B cell (primary cell): ENCODE data around the gene TEKT5. TPM values are rescaled to one million over a fixed set of nuclear protein-coding genes. Genes with fewer than 3 reads are reported as not detected.
"Not testable (repeated sequence)": the region's sequence is repeated elsewhere in the genome, so short reads cannot be mapped to it uniquely, and the experiment has no call there.

Experiments
- ATAC-seq: fragments of 200-7000 bp; cut with Tn5 transposase; one replicate; pipeline ENCODE4 v1.10.0; 2021; ENCODE audit warnings: low read depth, mild to moderate bottlenecking, moderate number of reproducible peaks, moderate library complexity
- CTCF ChIA-PET: fragments of 350-600 bp; sonication (Branson Sonifier 250); formaldehyde crosslinking; loops from one replicate; lab custom pipeline; 2021; ENCODE audit warnings: antibody characterized with exemption, inconsistent platforms; lab: Charles Lee
- POLR2A ChIA-PET: fragments of 350-600 bp; sonication (Branson Sonifier 250); formaldehyde crosslinking; loops from one replicate; lab custom pipeline; 2021; ENCODE audit warnings: antibody characterized with exemption; lab: Charles Lee
- DNase-seq: peaks from one replicate; pipeline ENCODE4 v3.0.0; 2013
- H2AFZ ChIP-seq: 2 replicates; pipeline ENCODE4 v1.6.1; 2012; ENCODE audit warnings: mild to moderate bottlenecking, low read depth, low read length; ENCODE audit not compliant: insufficient read depth, poor library complexity, severe bottlenecking
- H3K27ac ChIP-seq, 2 donors: 1 replicate in 1 of 2; 2 replicates in 1 of 2; pipeline ENCODE4 v1.5.1; 2012 to 2013; ENCODE audit warnings: low read length in 2 of 2, mild to moderate bottlenecking in 2 of 2, moderate library complexity in 1 of 2
- H3K27me3 ChIP-seq, 4 experiments: fragments of 200-600 bp in 1 of 4; sonication (generic) in 1 of 4; replicated peaks in 1 of 4; 1 replicate in 2 of 4; 2 replicates in 2 of 4; pipeline versions ENCODE4 v1.6.1 to v1.7.0; 2013 to 2016; ENCODE audit warnings: low read length in 3 of 4, mild to moderate bottlenecking in 2 of 4, mixed read lengths in 1 of 4, moderate library complexity in 1 of 4; ENCODE audit not compliant: insufficient read depth in 4 of 4, control insufficient read depth in 3 of 4; ENCODE audit errors: control extremely low read depth in 1 of 4
- H3K36me3 ChIP-seq, 2 experiments: replicated peaks in 1 of 2; 1 replicate in 1 of 2; 2 replicates in 1 of 2; pipeline versions ENCODE4 v1.6.1 to v1.7.1; 2013; ENCODE audit warnings: low read length in 1 of 2; ENCODE audit not compliant: insufficient read depth in 2 of 2, control insufficient read depth in 1 of 2; ENCODE audit errors: control extremely low read depth in 1 of 2, extremely low read depth in 1 of 2
- H3K4me1 ChIP-seq, 2 donors: fragments of 200-600 bp in 1 of 2; sonication (generic) in 1 of 2; 1 replicate in 1 of 2; 2 replicates in 1 of 2; pipeline versions ENCODE4 v1.5.1 to v1.6.1; 2013 to 2017; ENCODE audit warnings: low read length in 2 of 2; ENCODE audit not compliant: control insufficient read depth in 2 of 2, insufficient read depth in 2 of 2
- H3K4me2 ChIP-seq: replicated peaks from 2 replicates; pipeline ENCODE3; 2012; ENCODE audit warnings: mild to moderate bottlenecking, low read depth, low read length; ENCODE audit not compliant: poor library complexity, severe bottlenecking
- H3K4me3 ChIP-seq, 5 experiments: fragments of 200-600 bp in 1 of 5; sonication (generic) in 1 of 5; 1 replicate in 3 of 5; 2 replicates in 2 of 5; pipeline versions ENCODE4 v1.5.1 to v1.7.0; 2011 to 2016; ENCODE audit warnings: low read length in 4 of 5, mild to moderate bottlenecking in 4 of 5, low read depth in 2 of 5, control low read depth in 1 of 5, moderate library complexity in 1 of 5; ENCODE audit not compliant: insufficient read depth in 1 of 5; ENCODE audit errors: control extremely low read depth in 1 of 5, extremely low read depth in 1 of 5
- H3K79me2 ChIP-seq: fragments of 200-600 bp; sonication (generic); one replicate; pipeline ENCODE4 v1.6.0; 2016; ENCODE audit warnings: low read length; ENCODE audit not compliant: control insufficient read depth, insufficient read depth
- H3K9ac ChIP-seq: fragments of 200-600 bp; sonication (generic); 2 replicates; pipeline ENCODE4 v1.6.1; 2017; ENCODE audit warnings: mild to moderate bottlenecking, low read length, moderate library complexity
- H3K9me3 ChIP-seq, 3 donors: one replicate each; pipeline versions ENCODE4 v1.6.1 to v1.7.1; 2013; ENCODE audit warnings: low read length in 2 of 3; ENCODE audit not compliant: control insufficient read depth in 2 of 3, insufficient read depth in 1 of 3; ENCODE audit errors: control extremely low read depth in 1 of 3
- H4K20me1 ChIP-seq: 2 replicates; pipeline ENCODE4 v1.6.0; 2012; ENCODE audit warnings: mild to moderate bottlenecking, low read length; ENCODE audit not compliant: insufficient read depth, control insufficient read depth, poor library complexity, severe bottlenecking
- H3K27ac Mint-ChIP-seq: one replicate; pipeline ENCODE4 v1.8.0; 2021; ENCODE audit warnings: mixed read lengths
- H3K27me3 Mint-ChIP-seq: one replicate; pipeline ENCODE4 v1.8.0; 2021; ENCODE audit warnings: mixed read lengths
- H3K4me1 Mint-ChIP-seq: one replicate; pipeline ENCODE4 v1.8.0; 2021; ENCODE audit warnings: mixed read lengths
- H3K4me3 Mint-ChIP-seq: one replicate; pipeline ENCODE4 v1.8.0; 2021; ENCODE audit warnings: mixed read lengths
- H3K9me3 Mint-ChIP-seq: one replicate; pipeline ENCODE4 v1.8.0; 2022; ENCODE audit warnings: mixed read lengths; ENCODE audit not compliant: insufficient read depth
- CTCF ChIP-seq: fragments of 200-600 bp; IDR thresholded peaks from one replicate; pipeline ENCODE4 v1.8.0; 2022; ENCODE audit warnings: antibody characterized with exemption, mild to moderate bottlenecking
- EZH2 ChIP-seq: IDR thresholded peaks from 2 replicates; pipeline ENCODE4 v1.6.1; 2012; ENCODE audit warnings: borderline replicate concordance, low read depth, mild to moderate bottlenecking, moderate library complexity, low read length; ENCODE audit not compliant: insufficient read depth, poor library complexity, severe bottlenecking
- WGBS: methylation state at CpG from one replicate; pipeline ENCODE4 v1.1.5; 2013; ENCODE audit warnings: missing lambda C conversion rate; ENCODE audit not compliant: insufficient coverage; 5-methylcytosine and 5-hydroxymethylcytosine counted together
- intact Hi-C: fragments of 100-400 bp; cut with micrococcal nuclease; formaldehyde crosslinking; loops from one replicate; pipeline ENCODE4 v1.10.0; 2022
- polyA plus RNA-seq: library from polyadenylated mRNA; depleted of rRNA; stranded (reverse); fragments of >200 nt; gene quantifications from 2 replicates; pipeline ENCODE4 v1.2.3, GENCODE V29; 2012
- total RNA-seq, 2 donors: library from RNA; stranded (reverse); fragments of 120-200 nt in 1 of 2; gene quantifications; 1 replicate in 1 of 2; 2 replicates in 1 of 2; pipeline versions ENCODE4 v1.2.3 to v1.2.4, GENCODE V29; 2013 to 2022

The TEKT5 gene
- total and polyA plus RNA-seq, 2 donors (not counting 1 experiment from before 2014, with no cell fraction given): 0.42 to 0.57 TPM

GRCh38 chr16:10679921-10680320 lies 14.8 kb downstream of the TEKT5 start:
- TF ChIP-seq CTCF (no peak), EZH2 (no peak)
- intact Hi-C loops: no loop called here
- H3K27me3 Mint-ChIP-seq: peaks cover 12% of the 10 kb centered on the region
- ChIA-PET POLR2A (no interaction called here), CTCF (no interaction called here)
- no peaks in the 10 kb centered on the region for H3K36me3 ChIP-seq
- H4K20me1 ChIP-seq: no peaks in the 10 kb centered on the region
- H2AFZ ChIP-seq: no peak overlapping the region
- no peaks in the 10 kb centered on the region for H3K9me3 ChIP-seq
- no peaks in the 10 kb centered on the region for H3K4me1 Mint-ChIP-seq
- no peaks in the 10 kb centered on the region for H3K79me2 ChIP-seq
- DNase-seq (no peak), ATAC-seq (no peak)
- H3K9me3 Mint-ChIP-seq: no peaks in the 10 kb centered on the region
- no peak overlapping the region for H3K4me3 ChIP-seq
- peaks cover 0 to 3% (median 0%) of the 10 kb centered on the region in 4 experiments for H3K27me3 ChIP-seq
- H3K27ac ChIP-seq: no peak overlapping the region
- H3K4me2 ChIP-seq: no peak overlapping the region
- H3K4me3 Mint-ChIP-seq: no peak overlapping the region
- H3K9ac ChIP-seq: no peak overlapping the region
- no peaks in the 10 kb centered on the region for H3K4me1 ChIP-seq
- no peak overlapping the region for H3K27ac Mint-ChIP-seq

GRCh38 chr16:10679441-10679840 lies 15.3 kb downstream of the TEKT5 start:
- ATAC-seq, H3K27ac ChIP-seq, H3K27me3 ChIP-seq, DNase-seq, H2AFZ ChIP-seq, H3K79me2 ChIP-seq, CTCF ChIA-PET, H3K4me3 Mint-ChIP-seq, H3K27ac Mint-ChIP-seq, H3K4me1 ChIP-seq, H3K9me3 Mint-ChIP-seq, H3K9ac ChIP-seq, H3K36me3 ChIP-seq, H3K4me2 ChIP-seq, H3K9me3 ChIP-seq, H3K4me1 Mint-ChIP-seq, H4K20me1 ChIP-seq, H3K4me3 ChIP-seq, intact Hi-C loops: not testable (repeated sequence)
- H3K27me3 Mint-ChIP-seq: peaks cover 12% of the 10 kb centered on the region
- POLR2A ChIA-PET: interaction anchor here (0.7 kb wide), 1 partner anchor 9 kb away, joined by 5 read pairs; no protein-coding TSS in a partner anchor
- 94% methylated on average over 3 of the region's 7 CpGs for WGBS
